GM19351 (cell line): ENCODE measurements around the gene PIP5K1A.

Source experiments
- ATAC-seq: cut with Tn5 transposase; IDR thresholded peaks from one replicate; pipeline ENCODE4 v1.9.1; 2021; ENCODE audit warnings: mild to moderate bottlenecking, moderate library complexity; ENCODE audit not compliant: unreplicated experiment

Gene PIP5K1A

DNA sequence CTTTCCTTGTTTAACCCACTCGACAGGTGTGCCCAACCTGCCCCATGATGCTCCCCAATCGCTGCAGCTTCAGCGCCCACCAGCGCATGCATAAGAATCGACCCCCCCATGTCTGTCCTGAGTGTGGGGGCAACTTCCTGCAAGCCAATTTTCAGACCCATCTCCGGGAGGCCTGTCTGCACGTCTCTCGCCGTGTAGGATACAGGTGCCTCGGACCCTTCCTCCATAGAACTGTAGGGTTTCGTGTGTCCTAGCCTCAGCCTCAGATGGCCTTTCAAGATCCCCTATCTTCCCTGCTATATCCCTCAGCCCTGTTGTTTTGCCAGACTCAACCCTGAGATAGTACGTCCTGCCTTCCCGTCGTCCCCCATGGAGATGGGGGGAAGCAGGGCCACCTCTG lies 90.2 kb downstream of the PIP5K1A start:
- no peak for ATAC-seq

DNA sequence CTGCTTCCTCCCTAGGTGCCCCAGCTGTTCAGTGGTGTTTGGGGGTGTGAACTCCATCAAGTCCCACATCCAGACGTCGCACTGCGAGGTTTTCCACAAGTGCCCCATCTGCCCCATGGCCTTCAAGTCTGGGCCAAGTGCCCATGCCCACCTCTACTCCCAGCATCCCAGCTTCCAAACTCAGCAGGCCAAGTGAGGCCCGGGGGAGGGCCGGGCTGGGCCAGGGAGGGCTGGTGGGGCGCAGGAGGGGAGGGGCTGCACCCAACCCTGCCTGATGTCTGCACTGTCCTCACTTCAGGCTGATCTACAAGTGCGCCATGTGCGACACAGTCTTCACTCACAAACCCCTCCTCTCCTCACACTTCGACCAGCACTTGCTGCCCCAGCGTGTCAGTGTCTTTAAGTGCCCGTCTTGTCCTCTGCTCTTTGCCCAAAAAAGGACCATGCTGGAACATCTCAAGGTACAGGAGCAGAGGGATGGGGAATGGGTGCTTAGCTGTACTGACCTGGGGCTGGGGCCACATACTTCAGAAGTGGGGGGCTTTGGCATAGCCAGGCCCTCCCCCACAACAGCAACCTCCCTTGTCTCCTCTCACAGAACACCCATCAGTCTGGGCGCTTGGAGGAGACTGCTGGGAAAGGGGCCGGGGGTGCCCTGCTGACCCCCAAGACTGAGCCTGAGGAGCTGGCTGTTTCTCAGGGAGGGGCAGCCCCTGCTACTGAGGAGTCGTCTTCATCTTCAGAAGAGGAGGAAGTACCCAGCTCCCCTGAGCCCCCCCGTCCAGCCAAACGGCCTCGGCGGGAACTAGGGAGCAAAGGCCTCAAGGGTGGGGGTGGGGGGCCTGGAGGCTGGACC lies 91.0 kb downstream of the PIP5K1A start:
- no peak for ATAC-seq

GRCh38 chr1:151289991-151290708 lies 91.8 kb downstream of the PIP5K1A start:
- no peak for ATAC-seq

DNA sequence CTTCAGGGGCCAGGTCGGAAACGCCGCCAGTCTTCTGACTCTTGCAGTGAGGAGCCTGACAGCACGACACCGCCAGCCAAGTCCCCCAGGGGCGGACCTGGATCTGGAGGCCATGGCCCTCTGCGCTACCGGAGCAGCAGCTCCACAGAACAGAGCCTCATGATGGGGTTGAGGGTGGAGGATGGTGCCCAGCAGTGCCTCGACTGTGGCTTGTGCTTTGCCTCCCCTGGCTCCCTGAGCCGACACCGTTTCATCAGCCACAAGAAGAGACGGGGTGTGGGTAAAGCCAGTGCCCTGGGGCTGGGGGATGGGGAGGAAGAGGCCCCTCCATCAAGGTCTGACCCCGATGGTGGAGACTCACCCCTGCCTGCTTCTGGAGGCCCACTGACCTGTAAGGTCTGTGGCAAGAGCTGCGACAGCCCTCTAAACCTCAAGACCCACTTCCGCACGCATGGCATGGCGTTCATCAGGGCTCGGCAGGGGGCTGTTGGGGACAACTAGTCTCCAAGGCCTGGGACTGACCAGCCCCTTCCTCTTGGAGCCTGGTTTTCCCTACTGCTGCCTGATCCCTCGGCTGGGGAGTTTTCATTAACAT lies 92.5 kb downstream of the PIP5K1A start:
- ATAC-seq = no peak

DNA sequence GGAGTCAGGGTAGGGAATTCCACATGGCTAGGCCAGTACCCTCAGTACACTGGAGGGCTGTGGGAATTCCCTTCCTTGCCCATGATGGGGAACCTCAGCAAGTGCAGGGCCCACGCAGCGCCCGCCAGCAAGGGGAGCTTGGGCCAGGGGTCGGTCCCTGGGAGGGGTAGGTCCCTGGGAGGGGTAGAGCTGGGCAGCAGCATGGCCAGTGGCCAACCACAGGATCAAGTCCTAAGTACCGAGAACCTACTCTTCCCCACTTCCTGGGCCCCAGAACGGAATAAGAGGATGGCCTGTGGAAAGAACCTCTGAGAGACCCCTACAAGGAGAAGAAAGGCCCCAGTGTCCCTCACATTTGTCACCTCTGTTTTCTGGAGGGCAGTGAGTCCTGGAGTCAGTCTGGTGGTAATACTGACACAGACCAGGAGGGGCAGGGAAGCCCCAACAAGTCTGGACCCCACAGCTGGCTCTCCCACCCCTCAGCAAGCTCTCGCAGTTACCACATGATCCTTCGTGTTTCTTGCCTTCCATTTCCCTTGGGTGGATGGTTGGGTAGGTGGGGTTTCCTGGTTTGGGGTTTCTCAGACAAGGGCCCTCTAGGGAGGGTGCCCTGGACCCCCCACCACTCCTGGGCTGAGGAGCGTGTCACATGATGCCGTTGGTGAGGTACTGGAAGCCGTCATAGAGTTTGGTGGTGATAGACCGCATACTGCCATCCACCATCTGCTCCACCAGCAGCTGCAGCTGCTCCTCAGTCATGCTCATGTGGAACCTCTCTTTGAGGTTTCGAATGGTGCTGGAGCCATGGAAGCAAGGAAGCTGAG lies 94.1 kb downstream of the PIP5K1A start:
- ATAC-seq = no peak

DNA sequence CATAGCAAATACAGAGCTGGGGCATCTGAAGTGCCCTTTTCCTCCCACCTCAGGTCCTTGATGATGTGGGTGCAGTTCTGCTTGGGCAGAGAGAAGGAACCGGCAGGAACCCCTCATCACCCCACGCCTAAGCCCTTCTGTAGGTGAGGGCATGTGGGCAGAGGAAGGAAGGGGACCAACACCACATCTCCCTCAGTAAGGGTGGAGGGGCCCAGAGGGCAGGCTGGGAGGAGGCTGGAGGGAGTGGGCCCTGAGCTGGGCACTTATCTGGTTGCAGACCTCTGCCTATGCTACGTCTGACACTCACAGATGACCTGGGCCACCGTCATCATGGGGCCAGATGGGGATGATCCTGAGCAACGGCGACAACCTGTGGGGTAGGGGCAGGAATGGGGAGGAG lies 94.7 kb downstream of the PIP5K1A start:
- no peak for ATAC-seq

GRCh38 chr1:151294742-151295462 lies 96.5 kb downstream of the PIP5K1A start:
- ATAC-seq = no peak
